Mononuclear cell (primary cell): Measurements from ENCODE around the gene PIGU. TPM values are rescaled to one million over a fixed set of nuclear protein-coding genes. Genes with fewer than 3 reads are reported as not detected.

Experiments used
- H3K27me3 ChIP-seq: 2 replicates; pipeline ENCODE4 v1.6.0; 2011; ENCODE audit warnings: low read length, control low read depth; ENCODE audit not compliant: insufficient read depth
- H3K4me1 ChIP-seq: 2 replicates; pipeline ENCODE4 v1.5.1; 2011; ENCODE audit warnings: mild to moderate bottlenecking, low read length, control low read depth; ENCODE audit not compliant: insufficient read depth
- H3K4me3 ChIP-seq: 2 replicates; pipeline ENCODE4 v1.5.1; 2011; ENCODE audit warnings: mild to moderate bottlenecking, low read length, moderate library complexity
- H3K9me3 ChIP-seq: 2 replicates; pipeline ENCODE4 v1.5.1; 2011; ENCODE audit warnings: low read depth, mild to moderate bottlenecking, control low read depth, low read length
- total RNA-seq: library from RNA; depleted of rRNA; stranded (reverse); fragments of >200 nt; gene quantifications from one replicate; pipeline ENCODE4 v1.2.3, GENCODE V29; 2012

Gene PIGU
- total RNA-seq, 1 donor = 4.3 TPM

DNA sequence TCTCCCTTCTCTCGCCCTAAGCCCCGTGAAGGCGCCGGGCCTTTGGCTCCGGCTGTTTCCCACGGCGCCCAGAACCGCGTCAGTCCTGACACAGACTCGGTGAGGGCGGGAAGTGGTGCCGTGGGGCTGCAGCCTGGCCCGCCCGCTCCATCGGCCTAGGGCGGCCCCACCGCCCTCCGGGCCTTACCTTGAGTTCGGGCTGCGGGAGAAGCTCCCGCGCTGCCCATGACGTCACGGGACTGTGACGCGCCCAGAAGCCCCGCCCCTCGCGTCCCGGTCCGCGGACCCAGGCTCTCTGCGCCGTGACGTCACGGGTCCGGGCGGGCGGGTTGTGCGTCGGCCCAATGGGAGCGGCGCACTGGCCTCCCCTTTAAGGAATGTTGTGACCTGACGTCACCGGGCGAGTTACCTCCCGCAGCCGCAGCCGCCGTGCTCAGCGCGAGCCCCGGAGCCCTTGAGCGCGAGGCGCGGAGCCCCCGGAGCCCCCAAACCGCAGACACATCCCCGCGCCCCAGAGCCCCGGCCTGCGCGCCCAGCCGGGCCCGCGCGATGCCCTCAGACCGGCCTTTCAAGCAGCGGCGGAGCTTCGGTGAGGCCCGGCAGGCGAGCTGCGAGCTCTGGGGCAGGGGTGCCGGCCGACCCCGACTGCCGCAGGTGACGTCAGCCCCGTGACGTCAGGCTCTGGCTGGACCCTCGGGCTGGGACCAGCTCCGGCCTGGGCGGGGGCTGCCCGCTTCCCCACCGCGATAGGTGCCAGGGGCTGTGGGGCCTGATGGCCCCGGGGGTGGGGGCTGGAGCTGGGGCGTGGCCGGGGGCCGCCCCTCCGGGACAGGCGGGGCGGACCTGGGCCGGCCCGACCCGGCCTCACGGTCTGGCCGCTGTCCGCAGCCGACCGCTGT lies 118.3 kb downstream of the PIGU start, which contains the start of gene MAP1LC3A:
MAP1LC3A (plus strand) TSS at position 399 of the 899 bp plus-strand sequence; CDS start at position 550, 151 bp downstream.
- Histone ChIP-seq H3K27me3 (no peaks in the 10 kb centered on the region), H3K9me3 (no peaks in the 10 kb centered on the region), H3K4me3 (peak within 1 kb of the TSS; percentile 61), H3K4me1 (peaks cover 9% of the 10 kb centered on the region)

DNA sequence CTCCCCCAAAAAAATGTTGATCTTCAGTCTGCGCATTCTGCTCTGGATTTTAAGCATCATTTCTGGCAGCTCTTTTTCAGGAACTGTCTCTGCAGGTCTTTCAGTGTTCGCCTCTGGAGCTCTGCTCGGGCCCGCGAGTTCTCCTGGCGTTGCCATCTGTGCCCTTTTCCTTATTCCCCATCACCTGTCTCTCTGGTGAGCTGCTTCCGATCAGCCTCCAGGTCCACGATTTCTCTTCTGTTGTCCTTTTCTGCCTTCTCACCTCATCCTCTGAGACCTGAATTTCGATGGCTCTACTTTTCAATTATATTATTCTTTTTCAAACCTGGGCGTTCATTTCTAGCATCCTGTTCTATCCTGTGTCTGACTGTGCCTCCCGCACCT lies 119.0 kb downstream of the PIGU start:
- Histone ChIP-seq H3K9me3 (no peaks in the 10 kb centered on the region), H3K4me1 (peaks cover 9% of the 10 kb centered on the region), H3K4me3 (peak overlapping the region; percentile 61)

GRCh38 chr20:34553366-34553867 lies 123.5 kb downstream of the PIGU start:
- Histone ChIP-seq H3K4me1 (peaks cover 9% of the 10 kb centered on the region), H3K9me3 (no peaks in the 10 kb centered on the region), H3K27me3 (no peaks in the 10 kb centered on the region), H3K4me3 (no peak overlapping the region)

More for the DNA sequence above, 119.0 kb downstream of the PIGU start:
- no peaks in the 10 kb centered on the region for H3K27me3 ChIP-seq

DNA sequence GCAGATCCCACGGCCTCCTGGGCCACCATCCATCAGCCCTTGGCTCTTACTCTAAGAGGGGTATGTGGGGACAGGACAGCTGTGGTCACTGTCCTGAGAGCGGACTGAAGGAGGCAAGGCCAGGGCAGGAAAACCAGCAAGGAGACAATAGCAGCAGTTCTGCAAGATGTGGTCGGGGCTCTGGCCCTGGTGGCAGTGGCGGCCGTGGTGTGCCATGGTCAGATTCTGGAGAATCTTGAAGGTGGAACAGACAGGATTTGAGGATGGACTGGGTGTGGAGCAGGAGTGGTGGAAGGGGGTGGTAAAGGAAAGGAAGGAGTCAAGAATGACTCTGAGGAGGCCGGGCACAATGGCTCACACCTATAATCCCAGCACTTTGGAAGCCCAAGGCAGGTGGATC lies 124.3 kb downstream of the PIGU start:
- Histone ChIP-seq H3K9me3 (no peaks in the 10 kb centered on the region), H3K27me3 (no peaks in the 10 kb centered on the region), H3K4me1 (peaks cover 2% of the 10 kb centered on the region), H3K4me3 (no peak overlapping the region)

GRCh38 chr20:34549929-34550305 lies 127.0 kb downstream of the PIGU start:
- H3K4me3 ChIP-seq = no peak overlapping the region
- H3K9me3 ChIP-seq = no peaks in the 10 kb centered on the region
- no peaks in the 10 kb centered on the region for H3K4me1 ChIP-seq
- no peaks in the 10 kb centered on the region for H3K27me3 ChIP-seq

GRCh38 chr20:34549291-34549928 lies 127.5 kb downstream of the PIGU start:
- peaks cover 5% of the 10 kb centered on the region for H3K4me1 ChIP-seq
- no peaks in the 10 kb centered on the region for H3K9me3 ChIP-seq

GRCh38 chr20:34547844-34548613 lies 128.9 kb downstream of the PIGU start:
- no peak overlapping the region for H3K4me3 ChIP-seq
- H3K9me3 ChIP-seq = no peaks in the 10 kb centered on the region
- H3K4me1 ChIP-seq = peaks cover 7% of the 10 kb centered on the region
- no peaks in the 10 kb centered on the region for H3K27me3 ChIP-seq

More at GRCh38 chr20:34549291-34549928, 127.5 kb downstream of the PIGU start:
- Histone ChIP-seq H3K27me3 (no peaks in the 10 kb centered on the region), H3K4me3 (no peak overlapping the region)

DNA sequence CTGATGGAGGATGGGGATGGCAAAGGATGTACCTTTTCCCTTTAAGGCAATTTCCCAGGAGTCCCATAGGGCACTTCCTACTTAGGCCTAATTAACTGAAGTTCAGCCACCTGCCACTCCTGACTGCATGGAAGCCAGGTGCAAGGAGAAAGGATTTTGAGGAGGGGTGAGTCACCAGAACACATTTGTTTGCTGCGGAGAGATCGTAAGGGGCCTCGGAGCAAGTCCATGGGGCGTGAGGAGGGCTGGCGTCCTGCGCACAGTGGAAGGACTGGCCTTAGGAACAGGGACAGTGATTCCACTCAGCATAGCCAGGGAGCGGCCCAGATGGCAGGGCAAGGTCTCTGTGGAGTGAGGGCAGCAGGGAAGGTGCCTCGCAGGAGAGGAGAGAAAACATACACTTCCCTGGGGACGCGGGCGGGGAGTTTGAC lies 130.1 kb downstream of the PIGU start:
- peaks cover 7% of the 10 kb centered on the region for H3K4me1 ChIP-seq
- no peaks in the 10 kb centered on the region for H3K9me3 ChIP-seq
- no peaks in the 10 kb centered on the region for H3K27me3 ChIP-seq
- H3K4me3 ChIP-seq = no peak overlapping the region

GRCh38 chr20:34544109-34544796 lies 132.6 kb downstream of the PIGU start:
- Histone ChIP-seq H3K27me3 (no peaks in the 10 kb centered on the region), H3K4me1 (peaks cover 7% of the 10 kb centered on the region), H3K9me3 (no peaks in the 10 kb centered on the region), H3K4me3 (no peak overlapping the region)

DNA sequence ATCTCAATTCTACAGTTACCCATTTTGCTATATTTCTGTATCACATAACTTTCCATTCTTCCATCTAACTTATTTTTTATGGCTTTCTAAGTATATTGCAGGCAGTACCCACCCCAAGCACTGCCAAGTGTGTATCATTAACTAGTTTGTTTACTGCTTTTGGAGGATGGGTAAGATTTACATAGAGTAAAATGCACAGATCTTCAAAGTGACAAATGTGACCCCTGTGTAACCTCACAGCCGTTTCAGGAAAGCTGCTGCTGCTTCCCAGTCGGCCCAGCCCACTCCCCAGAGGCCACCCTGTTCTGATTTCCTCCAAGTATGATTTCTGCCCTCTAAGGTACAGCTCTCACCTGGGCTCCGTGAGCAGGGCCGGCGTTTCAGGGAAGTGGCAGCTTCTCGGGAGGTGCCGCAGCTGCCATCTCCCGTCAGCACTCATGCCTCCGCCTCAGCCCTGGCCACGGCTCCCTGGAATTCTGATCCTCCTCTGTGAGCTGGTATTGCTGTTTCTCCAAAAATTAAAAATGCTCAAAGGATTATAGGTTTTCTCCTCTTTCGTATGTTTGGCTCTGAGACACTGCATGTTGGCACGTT lies 133.3 kb downstream of the PIGU start:
- Histone ChIP-seq H3K9me3 (no peaks in the 10 kb centered on the region), H3K4me1 (peaks cover 7% of the 10 kb centered on the region), H3K4me3 (no peak overlapping the region), H3K27me3 (no peaks in the 10 kb centered on the region)

GRCh38 chr20:34542439-34542838 lies 134.5 kb downstream of the PIGU start:
- Histone ChIP-seq H3K9me3 (no peaks in the 10 kb centered on the region), H3K4me1 (peaks cover 7% of the 10 kb centered on the region), H3K4me3 (no peak overlapping the region), H3K27me3 (no peaks in the 10 kb centered on the region)

- no peaks in the 10 kb centered on the region for H3K27me3 ChIP-seq
- H3K9me3 ChIP-seq = no peaks in the 10 kb centered on the region
- H3K4me3 ChIP-seq = no peak overlapping the region
- peaks cover 7% of the 10 kb centered on the region for H3K4me1 ChIP-seq
Measured at GRCh38 chr20:34541917-34542316, 135.0 kb downstream of the PIGU start.

GRCh38 chr20:34541264-34541901 lies 135.5 kb downstream of the PIGU start:
- H3K27me3 ChIP-seq = no peaks in the 10 kb centered on the region
- H3K9me3 ChIP-seq = no peaks in the 10 kb centered on the region
- peaks cover 7% of the 10 kb centered on the region for H3K4me1 ChIP-seq
- no peak overlapping the region for H3K4me3 ChIP-seq
